SIG-M5 treated with dmso at 0.1 percent for 504 hours (cell line): Measurements from ENCODE around the gene TACC3.

Source experiments
- DNase-seq: peaks from one replicate; lab custom pipeline; 2025; ENCODE audit not compliant: unreplicated experiment; lab: John Stamatoyannopoulos, UW

The TACC3 gene

DNA sequence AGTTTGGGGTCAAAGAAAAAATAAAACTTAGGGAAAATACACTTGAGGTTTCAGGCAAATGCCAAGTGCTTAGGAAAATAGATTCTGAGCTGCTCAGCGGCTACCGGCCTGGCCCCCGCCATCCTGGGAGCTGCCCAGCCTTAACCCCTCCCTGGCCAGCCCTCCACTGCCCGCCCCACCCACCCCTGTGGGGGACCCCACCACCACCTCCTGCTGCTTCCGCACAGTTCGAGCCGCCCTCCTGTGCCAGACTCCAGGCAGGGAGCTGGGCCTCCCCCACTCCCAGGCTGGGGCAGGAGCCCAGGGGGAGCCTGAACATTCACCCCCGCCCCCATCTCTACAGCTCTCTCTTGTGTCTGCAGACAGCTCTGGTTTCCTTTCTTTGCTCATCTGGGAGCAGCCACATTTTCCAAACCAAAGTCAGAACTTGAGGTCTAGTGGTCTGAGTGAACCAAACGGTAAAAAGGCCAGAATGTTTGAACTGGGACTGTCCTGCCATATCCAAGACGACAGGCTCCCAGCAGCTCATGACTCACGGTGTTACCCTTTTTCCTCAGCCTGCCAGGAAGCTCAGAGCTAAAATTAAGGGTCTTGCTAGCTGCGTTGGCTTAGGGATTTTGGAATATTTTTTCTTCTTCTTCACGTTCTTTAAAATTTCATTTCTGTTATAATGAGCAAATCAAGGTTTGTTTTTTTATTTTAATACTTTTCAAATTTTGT is 67.1 kb downstream of the TACC3 start:
- no peak for DNase-seq

DNA sequence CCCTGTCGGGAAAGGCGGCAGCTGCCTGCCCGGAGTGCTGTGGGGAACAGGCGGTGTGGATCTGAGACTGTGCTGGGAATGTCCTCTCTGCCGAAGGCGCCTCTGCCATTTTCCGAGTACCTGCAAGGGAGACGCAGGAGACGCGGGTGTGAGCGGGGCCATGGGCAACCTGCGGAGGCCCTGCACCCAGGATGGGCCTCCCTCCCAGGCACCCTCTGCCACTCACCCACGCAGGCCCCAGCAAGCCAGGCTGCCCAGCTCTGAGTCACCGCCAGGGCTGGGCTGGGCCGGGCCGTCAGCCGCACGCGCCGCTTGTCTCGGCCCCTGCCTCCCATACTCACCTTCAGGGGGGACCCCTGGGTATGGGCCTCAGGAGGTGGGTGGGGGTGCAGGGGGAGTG is 68.2 kb downstream of the TACC3 start:
- no peak for DNase-seq

DNA sequence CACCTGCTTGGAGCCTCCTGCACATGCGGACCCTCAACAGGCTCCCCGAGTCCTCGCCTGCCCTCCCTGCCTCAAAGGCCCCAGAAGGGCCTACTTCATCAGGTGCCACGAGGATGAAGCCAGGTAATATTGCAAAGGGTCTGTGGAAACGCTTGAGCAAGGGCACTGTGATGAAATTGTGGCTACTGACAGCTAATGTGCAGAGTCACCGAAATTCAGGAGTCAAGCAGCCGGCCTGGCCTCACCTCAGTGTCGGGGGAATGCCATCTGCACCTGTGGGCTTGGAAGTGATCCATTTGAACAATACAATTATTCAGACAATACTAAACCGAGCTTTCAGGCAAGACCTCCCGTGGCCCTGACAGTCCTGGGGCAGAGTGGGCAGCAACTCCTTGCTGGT is 68.7 kb downstream of the TACC3 start:
- DNase-seq = no peak

DNA sequence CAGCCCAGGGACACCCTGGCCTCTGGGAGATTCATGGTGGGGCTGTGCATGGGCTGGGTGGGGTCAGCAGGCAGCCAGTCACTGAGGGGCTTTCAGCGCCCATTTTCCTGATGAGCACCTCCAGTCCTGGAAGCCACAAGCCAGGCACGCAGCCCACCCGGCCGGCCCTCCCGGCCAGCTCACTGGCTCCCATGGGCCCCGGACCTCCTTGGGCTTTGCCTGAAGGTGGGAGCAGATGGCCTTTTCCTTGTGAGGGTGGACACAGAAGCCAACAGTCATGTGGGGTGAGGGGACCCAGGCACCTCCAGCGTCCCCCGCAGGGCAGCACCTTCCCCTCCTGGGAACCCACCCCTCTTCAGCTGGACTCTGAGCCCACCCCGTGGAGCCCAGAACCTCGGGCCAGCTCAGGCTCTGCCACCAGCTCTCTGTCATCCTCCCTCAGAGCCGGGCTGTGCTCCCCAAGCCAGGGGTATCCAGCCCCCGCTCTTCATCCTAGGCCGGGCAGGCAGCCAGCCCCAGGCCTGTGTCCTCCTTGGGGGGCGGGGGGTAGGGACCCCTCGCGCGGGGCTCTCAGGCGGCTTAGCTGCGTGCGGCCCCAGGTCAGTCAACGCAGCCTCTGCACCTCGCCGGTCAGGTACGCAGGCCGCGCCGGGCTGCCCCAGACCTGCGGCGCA is 71.0 kb downstream of the TACC3 start:
- no peak for DNase-seq

DNA sequence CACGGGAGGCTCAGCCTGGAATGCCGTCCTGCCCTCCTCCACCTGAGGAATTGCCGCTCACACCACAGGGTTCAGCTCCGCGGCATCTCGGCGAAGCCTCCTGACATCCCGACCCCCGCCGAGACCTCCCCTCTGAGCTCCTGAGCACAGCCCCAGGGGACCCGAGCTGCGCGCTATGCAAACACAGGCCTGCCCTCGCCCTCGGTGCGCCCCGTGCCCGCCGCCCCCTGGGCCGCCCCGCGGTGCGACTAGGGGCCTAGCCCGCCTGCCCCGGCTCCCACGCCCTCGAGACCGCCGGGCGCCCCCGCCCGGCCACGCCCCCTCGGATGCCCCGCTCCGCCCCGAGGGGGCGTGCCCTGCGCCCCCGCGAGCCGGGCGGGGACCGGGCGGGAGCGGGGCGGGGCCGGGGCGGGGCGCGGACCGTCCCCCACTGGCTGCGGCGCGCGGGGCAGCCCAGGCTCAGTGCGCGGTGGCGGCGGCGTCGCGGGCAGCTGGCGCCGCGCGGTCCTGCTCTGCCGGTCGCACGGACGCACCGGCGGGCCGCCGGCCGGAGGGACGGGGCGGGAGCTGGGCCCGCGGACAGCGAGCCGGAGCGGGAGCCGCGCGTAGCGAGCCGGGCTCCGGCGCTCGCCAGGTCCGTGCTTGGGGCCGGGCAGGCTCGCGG is 71.6 kb downstream of the TACC3 start, which contains the start of gene FGFR3:
FGFR3 (plus strand) TSS at position 462 of the 664 bp plus-strand sequence. CDS start 642 bp downstream, outside the sequence.
- DNase-seq = peak; percentile 32

DNA sequence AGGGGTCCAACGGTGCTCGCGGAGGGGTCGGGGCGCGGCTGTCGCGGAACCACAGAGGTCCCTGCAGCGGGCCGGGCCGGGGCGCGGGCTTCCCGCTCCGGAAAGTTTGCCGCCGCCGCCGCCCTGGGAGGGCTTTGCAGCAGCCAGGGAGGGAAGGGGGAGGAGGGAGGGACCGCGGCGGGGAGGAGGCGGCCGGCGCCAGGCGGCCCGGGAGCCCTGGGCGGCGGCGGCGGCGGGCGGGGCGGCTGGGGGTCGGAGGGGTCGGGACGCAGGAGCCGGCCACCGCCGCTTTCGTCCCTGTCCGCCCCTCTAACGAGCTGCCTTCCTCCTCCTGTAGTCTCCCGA is 72.1 kb downstream of the TACC3 start:
- DNase-seq = peak; percentile 30

DNA sequence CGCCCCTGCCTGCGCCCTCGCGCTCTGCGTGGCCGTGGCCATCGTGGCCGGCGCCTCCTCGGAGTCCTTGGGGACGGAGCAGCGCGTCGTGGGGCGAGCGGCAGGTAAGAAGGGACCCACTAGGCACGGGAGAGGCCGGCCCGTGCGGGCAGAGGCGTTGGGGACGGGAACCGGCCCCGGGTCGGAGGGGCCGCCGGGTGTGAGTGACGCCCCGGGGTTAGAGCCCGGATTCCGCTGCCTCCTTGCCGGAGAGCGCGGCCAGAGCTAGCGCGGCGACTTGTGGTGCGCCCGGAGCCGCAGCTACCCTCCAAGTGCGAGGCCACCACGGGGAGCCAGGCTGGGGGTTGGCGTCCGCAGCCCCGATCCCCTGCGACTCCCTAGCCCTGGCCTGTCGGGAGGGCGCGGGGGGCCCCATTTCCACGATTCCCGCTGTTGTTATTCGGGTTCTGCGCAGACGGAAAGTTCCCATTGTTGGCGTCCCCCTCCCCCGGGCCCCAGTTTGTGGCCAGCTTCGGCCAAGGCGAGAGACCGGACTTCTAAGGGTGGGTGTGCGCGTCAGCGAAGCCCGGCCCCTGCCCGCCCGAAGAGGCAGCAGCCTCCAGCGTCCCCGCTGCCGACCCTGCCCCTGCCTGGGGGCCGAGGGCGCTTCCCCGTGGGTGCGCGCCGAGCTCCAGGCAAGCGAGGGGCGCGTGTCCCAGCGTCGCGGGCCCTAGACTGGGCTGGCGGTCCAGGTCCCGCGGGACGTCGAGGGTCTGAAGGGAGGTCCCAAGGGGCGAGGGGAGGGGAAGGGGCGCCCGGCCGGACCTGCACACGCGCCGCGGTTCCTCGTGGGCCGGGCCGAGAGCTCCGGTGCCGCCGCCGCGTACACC is 72.9 kb downstream of the TACC3 start:
- no peak for DNase-seq
